ENCODE data around the gene MYO10.

DNA sequence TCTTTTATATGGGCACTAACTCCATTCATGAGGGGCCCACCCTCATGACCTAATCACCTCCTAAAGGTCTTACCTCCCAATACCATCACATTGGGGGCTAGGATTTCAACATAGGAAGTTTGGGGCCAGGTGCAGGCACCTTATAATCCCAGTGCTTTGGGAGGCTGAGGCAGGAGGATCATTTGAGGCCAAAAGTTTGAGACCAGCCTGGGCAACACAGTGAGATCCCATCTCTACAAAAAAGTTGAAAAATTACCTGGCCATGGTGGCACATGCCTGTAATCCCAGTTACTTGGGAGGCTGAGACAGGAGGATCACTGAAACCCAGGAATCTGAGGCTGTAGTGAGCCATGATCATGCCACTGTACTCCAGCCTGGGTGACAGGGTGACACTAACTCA, 76.7 kb downstream of the MYO10 start:
- TF ChIP-seq, protein P1, sequence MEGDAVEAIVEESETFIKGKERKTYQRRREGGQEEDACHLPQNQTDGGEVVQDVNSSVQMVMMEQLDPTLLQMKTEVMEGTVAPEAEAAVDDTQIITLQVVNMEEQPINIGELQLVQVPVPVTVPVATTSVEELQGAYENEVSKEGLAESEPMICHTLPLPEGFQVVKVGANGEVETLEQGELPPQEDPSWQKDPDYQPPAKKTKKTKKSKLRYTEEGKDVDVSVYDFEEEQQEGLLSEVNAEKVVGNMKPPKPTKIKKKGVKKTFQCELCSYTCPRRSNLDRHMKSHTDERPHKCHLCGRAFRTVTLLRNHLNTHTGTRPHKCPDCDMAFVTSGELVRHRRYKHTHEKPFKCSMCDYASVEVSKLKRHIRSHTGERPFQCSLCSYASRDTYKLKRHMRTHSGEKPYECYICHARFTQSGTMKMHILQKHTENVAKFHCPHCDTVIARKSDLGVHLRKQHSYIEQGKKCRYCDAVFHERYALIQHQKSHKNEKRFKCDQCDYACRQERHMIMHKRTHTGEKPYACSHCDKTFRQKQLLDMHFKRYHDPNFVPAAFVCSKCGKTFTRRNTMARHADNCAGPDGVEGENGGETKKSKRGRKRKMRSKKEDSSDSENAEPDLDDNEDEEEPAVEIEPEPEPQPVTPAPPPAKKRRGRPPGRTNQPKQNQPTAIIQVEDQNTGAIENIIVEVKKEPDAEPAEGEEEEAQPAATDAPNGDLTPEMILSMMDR (IDR thresholded peaks at IDR 0.05): no peak
- TF ChIP-seq POLR2A (IDR thresholded peaks at IDR 0.05): no peak
